Breast epithelium (tissue), 4 donors: ENCODE measurements around the gene HSD17B11. TPM values are rescaled to one million over a fixed set of nuclear protein-coding genes. Genes with fewer than 3 reads are reported as not detected.
"Not testable (repeated sequence)": the region's sequence is repeated elsewhere in the genome, so short reads cannot be mapped to it uniquely, and the experiment has no call there.

Experiments
- DNase-seq, 2 donors: peaks; one replicate each; pipeline ENCODE4 v3.0.0-alpha.2; 2019; ENCODE audit warnings: low spot score in 2 of 2
- H3K27ac ChIP-seq, 2 donors: fragments of 200-600 bp; sonication (generic) in 1 of 2; one replicate each; pipeline ENCODE4 v1.5.1; 2016 to 2019; ENCODE audit warnings: mild to moderate bottlenecking in 1 of 2
- H3K27me3 ChIP-seq, 2 donors: fragments of 200-600 bp; sonication (generic) in 1 of 2; one replicate each; pipeline versions ENCODE4 v1.5.1 to v1.6.0; 2017 to 2019; ENCODE audit warnings: control low read depth in 1 of 2, mild to moderate bottlenecking in 1 of 2
- H3K36me3 ChIP-seq: fragments of 200-600 bp; one replicate; pipeline ENCODE4 v1.5.1; 2019
- H3K4me1 ChIP-seq, 2 donors: fragments of 200-600 bp; sonication (generic); one replicate each; pipeline ENCODE4 v1.5.1; 2016 to 2019; ENCODE audit warnings: control low read depth in 1 of 2
- H3K4me3 ChIP-seq, 3 donors: fragments of 200-600 bp; sonication (generic); 1 replicate in 2 of 3; 2 replicates in 1 of 3; pipeline ENCODE4 v1.5.1; 2016 to 2019; ENCODE audit warnings: mild to moderate bottlenecking in 3 of 3, moderate library complexity in 2 of 3
- H3K9me3 ChIP-seq, 2 donors: fragments of 200-600 bp; sonication (generic) in 1 of 2; one replicate each; pipeline ENCODE4 v1.5.1; 2016 to 2019; ENCODE audit warnings: control low read depth in 1 of 2
- CTCF ChIP-seq, 3 donors: fragments of 450-650 bp; IDR thresholded peaks; one replicate each; pipeline ENCODE4 v1.5.1; 2016 to 2017; ENCODE audit warnings: antibody characterized with exemption in 3 of 3, mild to moderate bottlenecking in 3 of 3, moderate library complexity in 3 of 3
- POLR2A ChIP-seq: fragments of 450-650 bp; IDR thresholded peaks from one replicate; pipeline ENCODE4 v1.6.1; 2016; ENCODE audit warnings: antibody characterized with exemption, mild to moderate bottlenecking, moderate library complexity
- POLR2AphosphoS5 ChIP-seq, 3 donors: sonication (generic); formaldehyde crosslinking; IDR thresholded peaks; one replicate each; pipeline ENCODE4 v1.6.1; 2017; ENCODE audit warnings: antibody characterized with exemption in 3 of 3
- intact Hi-C: fragments of 100-400 bp; cut with DNase I; formaldehyde crosslinking; loops from one replicate; pipeline ENCODE4 v1.15.1; 2023; ENCODE audit warnings: low total_unique reads
- total RNA-seq, 3 donors: library from RNA; depleted of rRNA; stranded (reverse); fragments of >200 nt; gene quantifications; one replicate each; pipeline ENCODE4 v1.1.0, GENCODE V29; 2016

Gene HSD17B11
- total RNA-seq, 3 donors from 2014 or later: 48.7 to 95.7 (median 54.1) TPM

GRCh38 chr4:87388901-87389300 lies 2.1 kb downstream of the HSD17B11 start:
- no peak for TF ChIP-seq CTCF (IDR thresholded peaks at IDR 0.05)
- TF ChIP-seq POLR2A: no peak
- TF ChIP-seq POLR2AphosphoS5 (IDR thresholded peaks at IDR 0.05): no peak
- intact Hi-C loops: no loop called here
- peak overlapping the region in 2 of 3 donors; percentile 58 to 80 for H3K4me3 ChIP-seq
- peaks cover 0 to 4% of the 10 kb centered on the region in 2 donors for H3K9me3 ChIP-seq
- H3K27ac ChIP-seq: no peak overlapping the region
- H3K27me3 ChIP-seq: no peaks in the 10 kb centered on the region
- no peak for DNase-seq
- no peaks in the 10 kb centered on the region for H3K36me3 ChIP-seq
- no peaks in the 10 kb centered on the region for H3K4me1 ChIP-seq

GRCh38 chr4:87387237-87387636 lies 3.8 kb downstream of the HSD17B11 start:
- intact Hi-C loops: no loop called here
- H3K27me3 ChIP-seq: no peaks in the 10 kb centered on the region
- no peak overlapping the region for H3K27ac ChIP-seq
- no peak for TF ChIP-seq POLR2A
- TF ChIP-seq CTCF (IDR thresholded peaks at IDR 0.05): no peak
- no peak for TF ChIP-seq POLR2AphosphoS5 (IDR thresholded peaks at IDR 0.05)
- H3K36me3 ChIP-seq: no peaks in the 10 kb centered on the region
- H3K4me3 ChIP-seq: peak overlapping the region in 1 of 3 donors; percentile 24
- H3K9me3 ChIP-seq: peaks cover 0 to 4% of the 10 kb centered on the region in 2 donors
- H3K4me1 ChIP-seq: no peaks in the 10 kb centered on the region
- no peak for DNase-seq

DNA sequence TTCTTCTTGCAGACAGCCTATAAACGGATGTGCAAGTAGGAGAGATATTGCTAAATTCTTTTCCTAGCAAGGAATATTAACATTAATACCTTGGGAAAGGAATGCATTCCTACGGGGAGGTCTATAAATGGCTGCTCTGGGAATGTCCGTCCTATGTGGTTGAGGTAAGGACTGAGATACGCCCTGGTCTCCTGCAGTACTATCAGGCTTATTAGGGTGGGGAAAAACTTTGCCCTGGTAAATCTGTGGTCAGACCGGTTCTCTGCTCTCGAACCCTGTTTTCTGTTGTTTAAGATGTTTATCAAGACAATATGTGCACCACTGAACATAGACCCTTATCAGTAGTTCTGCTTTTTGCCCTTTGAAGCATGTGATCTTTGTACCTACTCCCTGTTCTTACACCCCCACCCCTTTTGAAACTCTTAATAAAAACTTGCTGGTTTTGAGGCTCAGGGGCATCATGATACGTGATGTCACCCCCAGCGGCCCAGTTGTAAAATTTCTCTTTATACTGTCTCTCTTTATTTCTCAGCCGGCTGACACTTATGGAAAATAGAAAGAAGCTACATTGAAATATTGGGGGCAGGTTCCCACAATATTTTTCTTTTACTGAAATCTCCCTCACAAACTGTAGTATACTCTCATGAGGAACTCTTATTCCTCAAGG lies 6.4 kb downstream of the HSD17B11 start:
- H3K9me3 ChIP-seq, intact Hi-C loops, H3K27ac ChIP-seq, H3K4me3 ChIP-seq, H3K36me3 ChIP-seq, H3K4me1 ChIP-seq, DNase-seq, H3K27me3 ChIP-seq: not testable (repeated sequence)

GRCh38 chr4:87382931-87383330 lies 8.1 kb downstream of the HSD17B11 start:
- Histone ChIP-seq H3K27me3 (no peaks in the 10 kb centered on the region), H3K27ac (peak overlapping the region in 1 of 2 donors; percentile 26), H3K4me3 (no peak overlapping the region), H3K36me3 (no peaks in the 10 kb centered on the region), H3K4me1 (no peaks in the 10 kb centered on the region), H3K9me3 (no peaks in the 10 kb centered on the region)
- intact Hi-C loops: no loop called here
- TF ChIP-seq POLR2A (no peak), POLR2AphosphoS5 (IDR thresholded peaks at IDR 0.05) (no peak), CTCF (IDR thresholded peaks at IDR 0.05) (no peak)
- no peak for DNase-seq

GRCh38 chr4:87382116-87382515 lies 8.9 kb downstream of the HSD17B11 start:
- no peaks in the 10 kb centered on the region for H3K27me3 ChIP-seq
- H3K4me3 ChIP-seq: no peak overlapping the region
- H3K9me3 ChIP-seq: no peaks in the 10 kb centered on the region
- TF ChIP-seq CTCF (IDR thresholded peaks at IDR 0.05) (no peak), POLR2A (no peak), POLR2AphosphoS5 (IDR thresholded peaks at IDR 0.05) (no peak)
- DNase-seq: no peak
- no peaks in the 10 kb centered on the region for H3K36me3 ChIP-seq
- no peaks in the 10 kb centered on the region for H3K4me1 ChIP-seq
- H3K27ac ChIP-seq: no peak overlapping the region
- intact Hi-C loops: no loop called here
